Measurements from ENCODE around the gene ATP13A1.
"Not testable (repeated sequence)": the region's sequence is repeated elsewhere in the genome, so short reads cannot be mapped to it uniquely, and the experiment has no call there.

Gene ATP13A1

DNA sequence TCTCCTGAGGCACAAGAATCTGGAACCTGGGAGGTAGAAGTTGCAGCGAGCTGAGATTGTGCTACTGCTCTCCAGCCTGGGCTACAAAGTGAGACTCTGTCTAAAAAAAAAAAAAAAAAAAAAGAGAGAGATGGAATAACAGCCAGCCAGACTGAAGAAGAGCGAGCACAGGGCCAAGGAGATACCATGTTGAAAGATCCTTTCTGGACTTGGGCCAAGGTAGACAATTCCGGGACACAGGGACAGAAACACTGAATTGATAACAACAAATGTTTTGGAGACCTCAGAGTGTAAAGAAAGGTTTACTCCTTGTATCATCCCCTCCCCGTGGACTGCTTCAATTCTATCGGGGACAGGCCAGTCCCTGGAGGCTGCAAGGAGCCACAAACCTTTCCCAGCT lies 40.1 kb downstream of the ATP13A1 start:
- H3K9me3 ChIP-seq (ENCODE audit: control insufficient read depth in 1 of 2, low read length in 2 of 2) = no peaks in the 10 kb centered on the region
- H3K4me1 ChIP-seq (ENCODE audit: control insufficient read depth in 1 of 2, insufficient read depth in 2 of 2, low read length in 2 of 2) = peaks cover 7 to 14% of the 10 kb centered on the region in 2 donors
- H3K4me3 ChIP-seq (ENCODE audit: low read depth in 1 of 2, low read length in 2 of 2) = no peak overlapping the region
- H3K9ac ChIP-seq (ENCODE audit: low read depth in 1 of 2, low read length in 2 of 2) = no peak overlapping the region
- H3K27me3 ChIP-seq (ENCODE audit: control insufficient read depth in 1 of 2, insufficient read depth in 2 of 2, low read length in 2 of 2) = no peaks in the 10 kb centered on the region
- H3K36me3 ChIP-seq (ENCODE audit: control insufficient read depth in 1 of 2, insufficient read depth in 2 of 2, low read length in 2 of 2) = no peaks in the 10 kb centered on the region
- no peak overlapping the region for H3K27ac ChIP-seq (ENCODE audit: low read depth, low read length)

DNA sequence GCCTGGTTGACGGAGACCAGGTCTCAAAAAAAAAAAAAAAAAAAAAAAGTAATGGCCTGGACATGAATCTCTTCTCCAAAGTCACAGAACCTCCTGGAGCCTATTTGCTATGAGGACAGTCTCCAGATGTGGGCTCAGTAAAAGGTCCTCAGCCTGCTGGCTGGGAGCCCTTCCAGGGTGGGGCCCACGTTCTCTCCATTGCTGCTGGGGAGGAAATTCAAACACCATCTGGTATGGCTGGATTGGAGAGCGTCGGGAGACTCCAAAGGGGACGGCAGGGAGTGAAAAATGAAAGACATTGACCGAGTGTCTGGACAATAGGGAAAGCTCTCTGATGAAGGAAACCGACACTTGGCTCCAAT lies 43.6 kb downstream of the ATP13A1 start:
- H3K9me3 ChIP-seq (ENCODE audit: control insufficient read depth in 1 of 2, low read length in 2 of 2) = no peaks in the 10 kb centered on the region
- no peak overlapping the region for H3K27ac ChIP-seq (ENCODE audit: low read depth, low read length)
- H3K4me1 ChIP-seq (ENCODE audit: control insufficient read depth in 1 of 2, insufficient read depth in 2 of 2, low read length in 2 of 2) = peaks cover 6 to 7% of the 10 kb centered on the region in 2 donors
- H3K9ac ChIP-seq (ENCODE audit: low read depth in 1 of 2, low read length in 2 of 2) = no peak overlapping the region
- no peaks in the 10 kb centered on the region for H3K27me3 ChIP-seq (ENCODE audit: control insufficient read depth in 1 of 2, insufficient read depth in 2 of 2, low read length in 2 of 2)
- H3K4me3 ChIP-seq (ENCODE audit: low read depth in 1 of 2, low read length in 2 of 2) = no peak overlapping the region
- H3K36me3 ChIP-seq (ENCODE audit: control insufficient read depth in 1 of 2, insufficient read depth in 2 of 2, low read length in 2 of 2) = no peaks in the 10 kb centered on the region

DNA sequence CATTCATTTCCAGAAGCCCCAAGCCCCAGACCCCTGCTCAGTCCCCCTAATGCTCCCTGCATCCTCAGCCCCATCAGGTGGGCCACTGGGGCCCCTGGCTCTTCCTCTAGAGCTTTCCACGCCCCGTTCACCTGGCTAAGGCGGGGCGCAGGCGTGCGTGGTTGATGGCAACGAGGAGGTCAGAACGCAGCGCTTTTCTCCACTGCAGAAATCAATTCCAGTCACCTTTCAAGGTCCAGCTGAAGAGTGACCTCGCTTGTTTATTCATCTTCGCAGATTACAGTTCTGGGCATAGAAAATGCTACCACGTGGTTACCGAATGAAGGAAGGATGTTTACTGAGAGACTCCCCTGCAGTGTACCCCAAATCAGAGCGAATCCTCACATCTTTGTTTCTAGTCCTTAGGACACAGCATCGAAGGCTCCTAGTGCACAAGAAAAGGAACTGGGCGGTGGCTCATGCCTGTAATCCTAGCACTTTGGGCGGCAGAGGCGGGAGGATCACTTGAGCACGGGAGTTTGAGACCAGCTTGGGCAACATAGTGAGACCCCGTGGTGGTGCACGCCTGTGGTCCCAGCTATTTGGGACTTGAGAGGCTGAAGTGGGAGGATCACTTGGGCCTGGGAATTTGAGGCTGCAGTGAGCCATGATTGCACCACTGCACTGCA lies 44.2 kb downstream of the ATP13A1 start:
- Histone ChIP-seq H3K4me1 (ENCODE audit: control insufficient read depth in 1 of 2, insufficient read depth in 2 of 2, low read length in 2 of 2) (peaks cover 6 to 7% of the 10 kb centered on the region in 2 donors), H3K27me3 (ENCODE audit: control insufficient read depth in 1 of 2, insufficient read depth in 2 of 2, low read length in 2 of 2) (no peaks in the 10 kb centered on the region), H3K27ac (ENCODE audit: low read depth, low read length) (no peak overlapping the region), H3K9me3 (ENCODE audit: control insufficient read depth in 1 of 2, low read length in 2 of 2) (no peaks in the 10 kb centered on the region), H3K36me3 (ENCODE audit: control insufficient read depth in 1 of 2, insufficient read depth in 2 of 2, low read length in 2 of 2) (no peaks in the 10 kb centered on the region), H3K4me3 (ENCODE audit: low read depth in 1 of 2, low read length in 2 of 2) (peak overlapping the region; percentile 52 to 62), H3K9ac (ENCODE audit: low read depth in 1 of 2, low read length in 2 of 2) (no peak overlapping the region)

DNA sequence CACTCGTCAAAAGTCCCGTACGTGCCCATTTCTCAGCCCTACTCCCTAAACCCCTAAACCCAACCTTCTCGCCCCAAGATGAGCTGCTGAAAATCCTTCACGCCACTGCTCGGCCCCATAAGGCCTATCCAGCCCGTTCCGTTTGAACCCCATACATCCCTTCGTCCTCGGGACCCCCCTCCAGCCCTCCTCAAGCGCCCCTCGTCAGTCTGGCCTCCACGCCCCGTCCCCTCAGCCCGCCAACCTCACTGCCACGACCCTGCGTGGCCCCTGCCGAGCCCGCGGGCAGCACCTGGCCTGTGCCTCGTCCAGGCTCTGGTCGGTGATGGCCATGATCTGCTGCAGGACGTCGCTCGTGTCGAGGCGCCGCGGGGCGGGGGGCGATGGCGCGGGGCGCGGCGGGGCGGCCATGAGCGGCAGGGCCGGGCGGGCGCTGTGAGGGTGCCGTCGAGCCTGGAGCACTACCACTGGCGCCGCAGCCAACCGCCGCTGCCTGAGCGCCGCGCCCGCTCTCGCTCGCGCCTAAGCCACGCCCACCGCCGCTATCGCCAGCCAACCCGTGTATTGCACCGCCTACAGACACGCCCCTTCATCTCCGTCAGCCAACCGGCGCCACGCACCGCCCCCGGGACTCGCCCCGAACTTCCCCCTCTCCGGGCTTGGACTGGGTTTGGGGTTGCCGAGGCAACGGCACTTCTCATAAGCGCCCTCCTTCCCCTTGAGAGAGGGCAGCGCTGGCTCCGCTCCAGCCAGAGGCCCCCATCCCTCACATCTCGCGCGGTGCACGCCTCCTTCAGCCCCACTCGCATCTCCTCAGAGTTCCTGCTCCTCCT lies 45.0 kb downstream of the ATP13A1 start, which contains the start of gene PBX4:
PBX4 (minus strand) TSS at position 469 of the 833 bp plus-strand sequence; CDS start at position 411, 58 bp downstream.
- Histone ChIP-seq H3K36me3 (ENCODE audit: control insufficient read depth in 1 of 2, insufficient read depth in 2 of 2, low read length in 2 of 2) (no peaks in the 10 kb centered on the region), H3K9ac (ENCODE audit: low read depth in 1 of 2, low read length in 2 of 2) (peak within 1 kb of the TSS in 1 of 2 donors; percentile 54), H3K27me3 (ENCODE audit: control insufficient read depth in 1 of 2, insufficient read depth in 2 of 2, low read length in 2 of 2) (no peaks in the 10 kb centered on the region), H3K4me1 (ENCODE audit: control insufficient read depth in 1 of 2, insufficient read depth in 2 of 2, low read length in 2 of 2) (peaks cover 6 to 11% of the 10 kb centered on the region in 2 donors), H3K27ac (ENCODE audit: low read depth, low read length) (no peak within 1 kb of the TSS), H3K4me3 (ENCODE audit: low read depth in 1 of 2, low read length in 2 of 2) (peak within 1 kb of the TSS; percentile 52 to 64), H3K9me3 (ENCODE audit: control insufficient read depth in 1 of 2, low read length in 2 of 2) (no peaks in the 10 kb centered on the region)

DNA sequence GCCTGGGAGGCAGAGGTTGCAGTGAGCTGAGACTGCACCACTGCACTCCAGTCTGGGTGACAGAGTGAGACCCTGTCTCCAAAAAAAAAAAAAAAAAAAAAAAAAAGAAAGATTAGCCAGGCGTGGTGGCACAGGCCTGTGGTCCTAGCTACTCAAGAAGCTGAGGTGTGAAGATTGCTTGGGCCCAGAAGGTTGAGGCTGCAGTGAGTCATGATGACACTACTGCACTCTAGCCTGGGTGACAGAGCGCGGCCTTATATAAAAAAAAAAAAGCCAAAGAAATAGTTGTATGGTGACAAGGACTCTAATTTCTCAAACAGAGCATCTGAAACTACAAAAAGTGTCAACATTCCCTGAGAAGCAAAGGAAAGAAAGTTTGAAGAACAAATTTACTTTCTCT lies 48.4 kb downstream of the ATP13A1 start:
- no peak overlapping the region for H3K9ac ChIP-seq (ENCODE audit: low read depth in 1 of 2, low read length in 2 of 2)
- H3K36me3 ChIP-seq (ENCODE audit: control insufficient read depth in 1 of 2, insufficient read depth in 2 of 2, low read length in 2 of 2) = no peaks in the 10 kb centered on the region
- no peak overlapping the region for H3K4me3 ChIP-seq (ENCODE audit: low read depth in 1 of 2, low read length in 2 of 2)
- H3K4me1 ChIP-seq (ENCODE audit: control insufficient read depth in 1 of 2, insufficient read depth in 2 of 2, low read length in 2 of 2) = peaks cover 6 to 13% of the 10 kb centered on the region in 2 donors
- no peaks in the 10 kb centered on the region for H3K27me3 ChIP-seq (ENCODE audit: control insufficient read depth in 1 of 2, insufficient read depth in 2 of 2, low read length in 2 of 2)
- no peak overlapping the region for H3K27ac ChIP-seq (ENCODE audit: low read depth, low read length)
- H3K9me3 ChIP-seq (ENCODE audit: control insufficient read depth in 1 of 2, low read length in 2 of 2) = no peaks in the 10 kb centered on the region

DNA sequence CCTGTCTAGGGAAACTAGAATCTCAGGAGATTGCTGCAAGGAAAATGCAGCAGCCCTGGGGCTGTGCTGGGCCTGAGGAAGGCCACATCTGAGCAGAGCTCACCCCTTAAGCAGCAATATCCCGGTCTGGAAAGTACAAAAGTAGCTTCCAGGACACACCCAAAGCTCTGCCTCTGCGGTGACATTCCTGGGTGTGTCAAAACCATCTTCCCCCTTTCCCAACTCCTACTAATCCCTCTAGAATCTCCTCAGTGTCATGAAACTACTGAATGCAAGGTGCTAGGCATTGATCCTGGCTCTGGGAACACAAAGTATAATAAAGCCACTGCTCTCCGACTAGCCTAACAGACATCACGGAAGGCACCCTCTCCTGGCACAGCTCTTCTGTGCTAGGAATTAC lies 50.0 kb downstream of the ATP13A1 start:
- no peak overlapping the region for H3K27ac ChIP-seq (ENCODE audit: low read depth, low read length)
- no peak overlapping the region for H3K4me3 ChIP-seq (ENCODE audit: low read depth in 1 of 2, low read length in 2 of 2)
- no peaks in the 10 kb centered on the region for H3K36me3 ChIP-seq (ENCODE audit: control insufficient read depth in 1 of 2, insufficient read depth in 2 of 2, low read length in 2 of 2)
- no peak overlapping the region for H3K9ac ChIP-seq (ENCODE audit: low read depth in 1 of 2, low read length in 2 of 2)
- H3K27me3 ChIP-seq (ENCODE audit: control insufficient read depth in 1 of 2, insufficient read depth in 2 of 2, low read length in 2 of 2) = no peaks in the 10 kb centered on the region
- H3K9me3 ChIP-seq (ENCODE audit: control insufficient read depth in 1 of 2, low read length in 2 of 2) = no peaks in the 10 kb centered on the region
- H3K4me1 ChIP-seq (ENCODE audit: control insufficient read depth in 1 of 2, insufficient read depth in 2 of 2, low read length in 2 of 2) = peaks cover 0 to 5% of the 10 kb centered on the region in 2 donors

DNA sequence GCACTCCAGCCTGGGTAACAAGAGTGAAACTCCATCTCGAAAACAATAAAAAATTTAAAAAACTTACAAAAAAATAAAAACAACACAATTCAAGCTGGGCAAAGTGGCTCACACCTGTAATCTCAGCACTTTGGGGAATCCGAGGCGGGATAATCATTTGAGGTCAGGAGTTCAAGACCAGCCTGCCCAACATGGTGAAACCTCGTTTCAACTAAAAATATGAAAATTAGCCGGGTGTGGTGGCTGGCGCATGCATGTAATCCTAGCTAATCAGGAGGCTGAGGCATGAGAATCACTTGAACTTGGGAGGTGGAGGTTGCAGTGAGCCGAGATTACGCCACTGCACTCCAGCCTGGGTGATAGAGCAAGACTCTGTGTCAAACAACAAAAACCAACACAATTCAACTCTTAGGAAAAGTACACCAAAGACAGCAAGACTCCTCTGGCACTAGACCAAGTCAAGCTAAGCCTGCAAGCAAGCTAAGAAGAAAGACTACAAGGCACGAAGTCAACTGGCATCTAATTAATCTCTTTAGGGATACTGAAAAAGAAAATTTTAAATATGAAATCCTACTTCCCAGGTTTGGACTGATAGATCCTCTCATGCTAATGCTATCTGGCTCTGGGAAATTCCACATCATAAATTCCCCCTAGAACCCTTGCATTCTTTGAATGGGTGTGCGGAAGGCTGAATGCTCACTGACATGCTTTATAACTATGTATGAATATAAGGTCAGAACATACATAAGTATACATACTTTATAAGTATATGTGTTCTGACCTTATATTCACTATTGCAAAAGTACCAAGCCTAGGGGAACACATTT lies 52.9 kb downstream of the ATP13A1 start:
- Histone ChIP-seq H3K9me3 (ENCODE audit: control insufficient read depth in 1 of 2, low read length in 2 of 2) (no peaks in the 10 kb centered on the region), H3K27me3 (ENCODE audit: control insufficient read depth in 1 of 2, insufficient read depth in 2 of 2, low read length in 2 of 2) (no peaks in the 10 kb centered on the region), H3K4me3 (ENCODE audit: low read depth in 1 of 2, low read length in 2 of 2) (no peak overlapping the region), H3K36me3 (ENCODE audit: control insufficient read depth in 1 of 2, insufficient read depth in 2 of 2, low read length in 2 of 2) (no peaks in the 10 kb centered on the region), H3K4me1 (ENCODE audit: control insufficient read depth in 1 of 2, insufficient read depth in 2 of 2, low read length in 2 of 2) (peaks cover 5 to 9% of the 10 kb centered on the region in 2 donors), H3K9ac (ENCODE audit: low read depth in 1 of 2, low read length in 2 of 2) (no peak overlapping the region), H3K27ac (ENCODE audit: low read depth, low read length) (no peak overlapping the region)

DNA sequence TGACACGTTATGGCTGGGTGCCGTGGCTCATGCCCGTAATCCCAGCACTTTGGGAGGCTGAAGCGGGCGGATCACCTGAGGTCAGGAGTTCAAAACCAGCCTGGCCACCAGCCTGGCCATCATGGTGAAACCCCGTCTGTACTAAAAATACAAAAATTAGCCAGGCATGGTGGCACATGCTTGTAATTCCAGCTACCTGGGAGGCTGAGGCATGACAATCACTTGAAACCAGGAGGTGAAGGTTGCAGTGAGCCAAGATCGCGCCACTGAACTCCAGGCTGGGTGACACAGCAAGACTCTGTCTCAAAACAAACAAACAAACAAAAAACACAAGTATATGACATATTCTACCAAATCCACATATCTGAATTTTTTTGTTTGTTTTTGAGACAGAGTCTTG lies 56.8 kb downstream of the ATP13A1 start:
- not testable (repeated sequence) for H3K9ac ChIP-seq (ENCODE audit: low read depth in 1 of 2, low read length in 2 of 2); H3K9me3 ChIP-seq (ENCODE audit: control insufficient read depth in 1 of 2, low read length in 2 of 2); H3K36me3 ChIP-seq (ENCODE audit: control insufficient read depth in 1 of 2, insufficient read depth in 2 of 2, low read length in 2 of 2); H3K27ac ChIP-seq (ENCODE audit: low read depth, low read length); H3K27me3 ChIP-seq (ENCODE audit: control insufficient read depth in 1 of 2, insufficient read depth in 2 of 2, low read length in 2 of 2); H3K4me3 ChIP-seq (ENCODE audit: low read depth in 1 of 2, low read length in 2 of 2)
- H3K4me1 ChIP-seq (ENCODE audit: control insufficient read depth in 1 of 2, insufficient read depth in 2 of 2, low read length in 2 of 2) = peaks cover 5 to 14% of the 10 kb centered on the region in 2 donors

DNA sequence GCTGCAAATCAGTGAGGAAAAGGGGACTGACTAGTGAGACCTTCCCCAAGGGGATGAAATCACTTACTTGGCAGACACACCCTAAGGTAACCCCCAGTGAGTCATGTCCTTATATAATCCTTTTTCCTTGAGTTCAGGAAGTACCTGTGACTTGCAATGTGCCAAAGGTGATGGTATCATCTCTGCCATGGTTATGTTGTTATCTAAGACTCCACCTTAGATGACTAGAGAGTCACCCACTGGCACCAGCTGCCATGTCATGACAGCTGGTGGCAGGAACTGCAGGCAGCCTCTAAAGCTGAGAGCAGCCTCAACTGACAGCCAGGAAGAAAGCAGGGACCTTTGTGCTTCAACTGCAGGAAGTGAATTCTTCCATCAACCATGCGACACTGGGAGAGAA lies 57.5 kb downstream of the ATP13A1 start:
- H3K27me3 ChIP-seq (ENCODE audit: control insufficient read depth in 1 of 2, insufficient read depth in 2 of 2, low read length in 2 of 2) = no peaks in the 10 kb centered on the region
- no peaks in the 10 kb centered on the region for H3K9me3 ChIP-seq (ENCODE audit: control insufficient read depth in 1 of 2, low read length in 2 of 2)
- peak overlapping the region in 1 of 2 donors; percentile 19 for H3K4me3 ChIP-seq (ENCODE audit: low read depth in 1 of 2, low read length in 2 of 2)
- peaks cover 5 to 20% of the 10 kb centered on the region in 2 donors for H3K4me1 ChIP-seq (ENCODE audit: control insufficient read depth in 1 of 2, insufficient read depth in 2 of 2, low read length in 2 of 2)
- H3K36me3 ChIP-seq (ENCODE audit: control insufficient read depth in 1 of 2, insufficient read depth in 2 of 2, low read length in 2 of 2) = no peaks in the 10 kb centered on the region
- H3K9ac ChIP-seq (ENCODE audit: low read depth in 1 of 2, low read length in 2 of 2) = peak overlapping the region in 1 of 2 donors; percentile 20
- peak overlapping the region; percentile 7 for H3K27ac ChIP-seq (ENCODE audit: low read depth, low read length)

All from duodenal mucosa (tissue), 2 donors.